Bronchial epithelial cell (primary cell): Measurements from ENCODE around the gene ATP5IF1. TPM values are rescaled to one million over a fixed set of nuclear protein-coding genes. Genes with fewer than 3 reads are reported as not detected.

Experiments used
- DNase-seq: peaks from one replicate; pipeline ENCODE4 v3.0.0-alpha.2; 2010; ENCODE audit warnings: low read depth
- FAIRE-seq: peaks from 2 replicates; lab custom pipeline; 2011; peaks lifted over from hg19 to GRCh38; lab: Jason Lieb, UNC
- H3K27me3 ChIP-seq: 2 replicates; pipeline ENCODE4 v1.5.1; 2011; ENCODE audit warnings: low read length; ENCODE audit not compliant: control insufficient read depth, insufficient read depth
- H3K36me3 ChIP-seq: 2 replicates; pipeline ENCODE4 v1.5.1; 2011; ENCODE audit warnings: low read length; ENCODE audit not compliant: control insufficient read depth, insufficient read depth
- H3K4me3 ChIP-seq: 2 replicates; pipeline ENCODE4 v1.5.1; 2011; ENCODE audit warnings: mild to moderate bottlenecking, low read depth, low read length, control low read depth
- total RNA-seq: library from RNA; depleted of rRNA; stranded (reverse); fragments of >200 nt; gene quantifications from 2 replicates; pipeline ENCODE4 v1.2.1, GENCODE V29; 2014
- TF ChIP-seq, protein P1 (sequence below): IDR thresholded peaks from 2 replicates; pipeline ENCODE4 v1.5.1; 2011; ENCODE audit warnings: mild to moderate bottlenecking, moderate library complexity, low read length, control low read depth, inconsistent platforms; ENCODE audit not compliant: insufficient read depth, severe bottlenecking

Gene ATP5IF1
- total RNA-seq, 1 donor from 2014 or later, result 286 TPM

DNA sequence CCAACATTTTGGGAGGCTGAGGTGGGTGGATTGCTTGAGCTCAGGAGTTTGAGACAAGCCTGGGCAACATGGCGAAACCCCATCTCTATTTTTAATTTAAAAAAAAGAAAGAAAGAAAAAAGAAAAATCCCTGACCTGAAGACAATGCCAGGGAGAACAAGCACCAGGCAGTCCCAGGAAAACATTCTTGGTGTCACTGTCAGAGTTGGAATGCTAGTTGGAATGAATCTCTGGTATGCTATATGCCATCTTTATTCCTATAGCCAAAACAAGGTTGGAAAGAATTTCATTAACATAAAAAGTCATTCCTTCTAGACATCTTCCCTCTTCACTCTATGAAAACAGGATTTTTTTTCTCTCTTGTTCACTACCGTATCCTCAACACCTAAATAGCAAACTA, 5.9 kb upstream of the ATP5IF1 start:
- no peak for DNase-seq
- FAIRE-seq, result no peak
- TF ChIP-seq, protein P1, sequence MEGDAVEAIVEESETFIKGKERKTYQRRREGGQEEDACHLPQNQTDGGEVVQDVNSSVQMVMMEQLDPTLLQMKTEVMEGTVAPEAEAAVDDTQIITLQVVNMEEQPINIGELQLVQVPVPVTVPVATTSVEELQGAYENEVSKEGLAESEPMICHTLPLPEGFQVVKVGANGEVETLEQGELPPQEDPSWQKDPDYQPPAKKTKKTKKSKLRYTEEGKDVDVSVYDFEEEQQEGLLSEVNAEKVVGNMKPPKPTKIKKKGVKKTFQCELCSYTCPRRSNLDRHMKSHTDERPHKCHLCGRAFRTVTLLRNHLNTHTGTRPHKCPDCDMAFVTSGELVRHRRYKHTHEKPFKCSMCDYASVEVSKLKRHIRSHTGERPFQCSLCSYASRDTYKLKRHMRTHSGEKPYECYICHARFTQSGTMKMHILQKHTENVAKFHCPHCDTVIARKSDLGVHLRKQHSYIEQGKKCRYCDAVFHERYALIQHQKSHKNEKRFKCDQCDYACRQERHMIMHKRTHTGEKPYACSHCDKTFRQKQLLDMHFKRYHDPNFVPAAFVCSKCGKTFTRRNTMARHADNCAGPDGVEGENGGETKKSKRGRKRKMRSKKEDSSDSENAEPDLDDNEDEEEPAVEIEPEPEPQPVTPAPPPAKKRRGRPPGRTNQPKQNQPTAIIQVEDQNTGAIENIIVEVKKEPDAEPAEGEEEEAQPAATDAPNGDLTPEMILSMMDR, result no peak
- peaks cover 9% of the 10 kb centered on the region for H3K36me3 ChIP-seq
- H3K27me3 ChIP-seq, result no peaks in the 10 kb centered on the region
- H3K4me3 ChIP-seq, result no peak overlapping the region

DNA sequence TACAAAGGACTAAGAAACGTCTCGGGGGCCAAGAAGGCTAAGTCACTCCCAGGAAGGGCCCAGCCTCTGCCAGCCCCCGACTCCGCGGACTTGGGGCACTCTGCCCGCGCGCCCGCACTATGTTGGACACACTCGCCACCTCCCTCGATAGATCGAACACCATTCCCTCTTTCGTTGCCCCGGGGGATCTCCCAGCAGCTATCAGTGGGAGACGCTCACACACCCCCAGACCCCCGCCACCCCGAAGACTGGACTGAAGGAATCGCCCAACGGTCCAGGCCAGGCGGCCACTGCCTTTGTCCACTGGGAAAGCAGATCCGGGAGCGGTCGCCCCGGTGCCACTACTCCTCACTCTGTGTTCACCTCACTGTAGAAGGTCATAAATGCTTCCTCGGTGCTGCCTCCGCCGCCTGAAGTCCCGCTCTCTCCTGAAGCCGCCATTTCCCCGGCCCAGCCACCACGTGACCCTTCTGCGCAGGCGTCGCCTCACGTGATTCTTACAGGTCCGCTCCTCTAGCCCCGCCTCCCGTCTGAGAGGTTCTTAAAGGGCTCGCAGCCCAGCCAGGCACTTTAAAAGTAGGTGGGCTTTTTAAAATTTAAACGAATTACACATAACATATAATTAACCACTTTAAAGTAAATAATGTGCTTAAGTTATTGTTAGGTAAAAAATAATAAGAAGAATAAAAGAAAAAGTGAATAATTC, 3.2 kb upstream of the ATP5IF1 start, which contains the start of gene DNAJC8:
Gene DNAJC8, minus strand, starts transcription at position 472 of the 706 bp plus-strand sequence. Its CDS starts 31 bp downstream, at position 441.
- TF ChIP-seq, protein P1, result no peak
- FAIRE-seq (no peak), DNase-seq (peak; percentile 86)
- Histone ChIP-seq H3K4me3 (peak within 1 kb of the TSS; percentile 99), H3K36me3 (peaks cover 4% of the 10 kb centered on the region), H3K27me3 (no peaks in the 10 kb centered on the region)

DNA sequence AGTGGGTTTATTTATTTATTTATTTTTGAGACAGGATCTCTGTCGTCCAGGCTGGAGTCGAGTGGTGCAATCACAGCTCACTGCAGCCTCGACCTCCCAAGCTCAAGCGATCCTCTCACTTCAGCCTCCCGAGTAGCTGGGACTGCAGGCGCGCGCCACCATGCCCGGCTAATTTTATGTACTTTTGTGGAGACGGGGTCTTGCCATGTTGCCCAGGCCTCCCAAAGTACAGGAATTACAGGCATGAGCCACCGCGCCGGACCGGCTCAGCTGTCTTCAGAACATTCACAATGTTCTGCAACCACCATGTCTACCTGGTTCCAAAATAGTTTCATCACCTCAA, 2.7 kb upstream of the ATP5IF1 start:
- FAIRE-seq (no peak), DNase-seq (no peak)
- H3K4me3 ChIP-seq, result no peak overlapping the region
- no peaks in the 10 kb centered on the region for H3K27me3 ChIP-seq
- TF ChIP-seq, protein P1, result no peak
- peaks cover 4% of the 10 kb centered on the region for H3K36me3 ChIP-seq

DNA sequence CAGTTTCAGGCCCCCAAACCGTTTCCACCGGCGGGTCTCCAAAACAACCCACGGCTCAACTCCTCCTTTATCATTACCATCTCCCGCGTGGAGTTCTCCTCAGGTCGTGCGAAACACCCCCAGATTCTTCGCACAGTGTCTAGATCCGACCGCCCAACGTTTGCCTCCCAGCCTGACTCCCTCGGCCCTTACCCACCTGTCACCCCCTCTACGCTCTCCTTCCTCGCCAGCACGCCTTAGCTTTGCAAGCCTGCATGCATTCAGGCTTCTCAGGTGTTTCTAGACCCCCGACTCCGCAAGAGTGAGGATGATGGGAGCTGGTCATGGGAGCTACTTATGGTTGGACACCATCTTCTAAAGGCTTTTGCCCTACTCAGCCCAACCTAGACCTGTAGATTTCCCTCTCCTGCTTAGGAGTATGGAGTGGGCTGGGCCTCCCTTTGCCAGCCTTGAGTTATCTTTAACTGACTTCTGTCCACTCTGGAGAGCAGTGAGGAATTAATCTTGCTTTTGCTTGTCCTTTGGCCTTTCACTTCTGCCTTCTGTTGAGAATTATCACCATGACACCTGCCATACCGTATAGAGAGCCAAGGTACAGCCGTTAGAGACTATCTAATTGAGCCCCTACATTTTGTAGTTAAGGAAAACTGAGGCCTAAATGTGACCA, 865 bp downstream of the ATP5IF1 start:
- DNase-seq, result no peak
- no peaks in the 10 kb centered on the region for H3K36me3 ChIP-seq
- no peak for FAIRE-seq
- TF ChIP-seq, protein P1, result no peak
- H3K27me3 ChIP-seq, result no peaks in the 10 kb centered on the region
- H3K4me3 ChIP-seq, result peak overlapping the region; percentile 53

DNA sequence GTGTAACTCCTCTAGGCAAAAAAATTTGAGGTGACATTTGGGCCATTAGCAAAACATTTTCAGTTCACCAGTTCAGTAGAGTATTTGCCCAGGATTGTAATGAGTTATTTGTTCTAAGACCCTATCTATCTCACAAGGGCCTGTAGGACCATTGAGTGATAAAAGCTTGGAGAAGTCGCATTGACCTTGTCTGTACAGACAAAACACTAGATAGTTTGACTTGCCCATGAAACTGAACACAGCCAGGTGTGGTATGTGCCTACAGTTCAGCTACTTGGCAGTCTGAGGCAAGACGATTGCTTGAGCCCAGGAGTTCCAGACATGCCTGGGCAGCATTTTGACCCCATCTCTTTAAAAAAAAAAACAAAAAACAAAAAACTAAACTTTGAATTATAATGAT, 3.1 kb downstream of the ATP5IF1 start:
- Histone ChIP-seq H3K27me3 (no peaks in the 10 kb centered on the region), H3K36me3 (no peaks in the 10 kb centered on the region), H3K4me3 (no peak overlapping the region)
- TF ChIP-seq, protein P1, result no peak
- no peak for DNase-seq
- FAIRE-seq, result no peak

DNA sequence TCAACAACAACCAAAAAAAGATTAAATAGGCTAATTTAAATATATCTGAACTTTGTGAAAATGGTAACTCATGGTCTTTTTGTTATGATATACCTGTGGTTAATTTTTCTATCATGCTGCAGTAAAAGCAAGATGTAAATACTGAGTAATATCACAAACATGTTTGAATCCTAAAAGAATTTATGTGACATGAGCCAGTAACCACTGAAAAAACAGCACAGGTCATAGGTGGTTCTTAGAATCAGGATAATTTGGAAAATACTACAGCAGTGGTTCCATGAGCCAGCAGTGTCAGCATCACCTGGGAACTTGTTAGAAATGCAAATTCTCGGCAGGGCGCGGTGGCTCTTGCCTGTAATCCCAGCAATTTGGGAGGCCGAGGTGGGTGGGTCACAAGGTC, 4.1 kb downstream of the ATP5IF1 start:
- Histone ChIP-seq H3K4me3 (no peak overlapping the region), H3K36me3 (no peaks in the 10 kb centered on the region), H3K27me3 (no peaks in the 10 kb centered on the region)
- TF ChIP-seq, protein P1, result no peak
- DNase-seq, result no peak
- FAIRE-seq, result no peak
